A549 (cell line): Measurements from ENCODE around the gene IMP3. TPM values are rescaled to one million over a fixed set of nuclear protein-coding genes. Genes with fewer than 3 reads are reported as not detected.
A peak's percentile ranks its signal among the peaks of the same experiment; 100 is the strongest.

Source experiments
- ATAC-seq, 2 experiments: fragments of 200-7000 bp in 1 of 2; fragments of >200 bp in 1 of 2; cut with Nextera tagmentation in 1 of 2; cut with Tn5 transposase in 1 of 2; 3 replicates each; pipeline versions ENCODE4 v1.8.0 to v1.9.1; 2018 to 2020; ENCODE audit warnings: mild to moderate bottlenecking in 1 of 2, moderate library complexity in 1 of 2
- CTCF ChIA-PET: fragments of 300-600 bp; sonication (Branson Sonifier 250); formaldehyde crosslinking; extraction: SDS; loops from one replicate; lab custom pipeline; 2021; ENCODE audit warnings: antibody characterized with exemption, inconsistent platforms; lab: Yijun Ruan, JAX
- POLR2A ChIA-PET: fragments of 350-600 bp; formaldehyde crosslinking; extraction: SDS; loops from one replicate; lab custom pipeline; 2021; ENCODE audit warnings: antibody characterized with exemption, inconsistent platforms; lab: Yijun Ruan, JAX
- DNase-seq, 2 experiments: peaks; one replicate each; pipeline versions ENCODE4 v3.0.0 to v3.0.0-alpha.2; 2011 to 2016; ENCODE audit warnings: low read depth in 1 of 2, low spot score in 1 of 2
- FAIRE-seq: peaks from 2 replicates; lab custom pipeline; 2011; peaks lifted over from hg19 to GRCh38; lab: Jason Lieb, UNC
- H3K27ac ChIP-seq, 2 experiments: fragments of >200 bp; sonication (Bioruptor Twin); formaldehyde crosslinking; 3 replicates each; pipeline ENCODE4 v1.5.1; 2016 to 2017
- H3K4me1 ChIP-seq: fragments of >200 bp; sonication (Bioruptor Twin); formaldehyde crosslinking; 3 replicates; pipeline ENCODE4 v1.6.1; 2016
- H3K4me2 ChIP-seq: fragments of >200 bp; sonication (Bioruptor Twin); formaldehyde crosslinking; 3 replicates; pipeline ENCODE4 v1.6.1; 2016
- H3K4me3 ChIP-seq: fragments of >200 bp; sonication (Bioruptor Twin); formaldehyde crosslinking; 3 replicates; pipeline ENCODE4 v1.5.1; 2016
- H3K9me3 ChIP-seq: fragments of >200 bp; sonication (Bioruptor Twin); formaldehyde crosslinking; 3 replicates; pipeline ENCODE4 v1.6.1; 2016
- CBX8 ChIP-seq: fragments of 200-600 bp; sonication (generic); IDR thresholded peaks from 2 replicates; pipeline ENCODE4 v1.6.1; 2016
- CHD2 ChIP-seq: fragments of 150-350 bp; IDR thresholded peaks from 2 replicates; pipeline ENCODE4 v1.6.1; 2014; ENCODE audit warnings: low read length; ENCODE audit not compliant: partially characterized antibody
- CTCF ChIP-seq: fragments of >200 bp; sonication (Bioruptor Twin); formaldehyde crosslinking; IDR thresholded peaks from 3 replicates; pipeline ENCODE4 v1.5.1; 2016
- EHMT2 ChIP-seq: fragments of 200-600 bp; sonication (generic); IDR thresholded peaks from 2 replicates; pipeline ENCODE4 v1.6.1; 2016; ENCODE audit warnings: antibody characterized with exemption, low read depth, mild to moderate bottlenecking, moderate library complexity
- ELK1 ChIP-seq: fragments of 150-350 bp; IDR thresholded peaks from 2 replicates; pipeline ENCODE4 v1.6.1; 2014; ENCODE audit warnings: low read depth, mild to moderate bottlenecking, low read length
- GATA3 ChIP-seq: IDR thresholded peaks from 2 replicates; pipeline ENCODE4 v1.6.1; 2012; ENCODE audit warnings: borderline replicate concordance
- HMGXB4 ChIP-seq: fragments of 250-450 bp; sonication (Bioruptor Pico); IDR thresholded peaks from 2 replicates; pipeline ENCODE4 v1.5.0; 2021; ENCODE audit warnings: mild to moderate bottlenecking, moderate library complexity, borderline replicate concordance
- HOXA7 ChIP-seq: fragments of 250-450 bp; sonication (Bioruptor Pico); IDR thresholded peaks from 2 replicates; pipeline ENCODE4 v1.5.0; 2020; ENCODE audit warnings: mild to moderate bottlenecking, moderate library complexity
- HOXB13 ChIP-seq: fragments of 250-450 bp; sonication (Bioruptor Pico); IDR thresholded peaks from 2 replicates; pipeline ENCODE4 v1.5.0; 2020; ENCODE audit warnings: low read depth, mild to moderate bottlenecking, moderate library complexity
- JUNB ChIP-seq: fragments of >200 bp; sonication (Bioruptor Twin); formaldehyde crosslinking; IDR thresholded peaks from 2 replicates; pipeline ENCODE4 v1.6.1; 2016
- MAFK ChIP-seq: fragments of 450-650 bp; IDR thresholded peaks from 2 replicates; pipeline ENCODE4 v1.6.1; 2014; ENCODE audit not compliant: partially characterized antibody
- MAZ ChIP-seq: fragments of 150-350 bp; IDR thresholded peaks from 2 replicates; pipeline ENCODE4 v1.6.1; 2014; ENCODE audit warnings: antibody characterized with exemption, low read depth, low read length, borderline replicate concordance
- NFE2L2 ChIP-seq: fragments of 150-350 bp; conservative IDR thresholded peaks from 2 replicates; pipeline ENCODE4 v1.6.1; 2014; ENCODE audit warnings: low read length
- SREBF2 ChIP-seq: fragments of 450-650 bp; IDR thresholded peaks from 2 replicates; pipeline ENCODE4 v1.6.1; 2014; ENCODE audit warnings: mild to moderate bottlenecking, moderate library complexity
- TFCP2L1 ChIP-seq: fragments of 250-450 bp; sonication (Bioruptor Pico); IDR thresholded peaks from 2 replicates; pipeline ENCODE4 v1.5.0; 2021; ENCODE audit warnings: mild to moderate bottlenecking
- USF2 ChIP-seq: fragments of 450-650 bp; IDR thresholded peaks from 2 replicates; pipeline ENCODE4 v1.6.1; 2014; ENCODE audit warnings: antibody characterized with exemption
- ZSCAN20 ChIP-seq: fragments of 250-450 bp; sonication (Bioruptor Pico); IDR thresholded peaks from 2 replicates; pipeline ENCODE4 v1.8.0; 2022; ENCODE audit warnings: mild to moderate bottlenecking, moderate library complexity
- WGBS: methylation state at CpG from one replicate; pipeline ENCODE4 v1.1.6; 2017; ENCODE audit errors: missing lambda C conversion rate; 5-methylcytosine and 5-hydroxymethylcytosine counted together
- polyA plus RNA-seq, 4 experiments: library from polyadenylated mRNA; depleted of rRNA in 3 of 4; stranded (reverse); fragments of >200 nt; fragmentation: RNase III in 1 of 4; extraction: RNeasy Plus Mini Kit Qiagen cat#74134 plus additional on column Dnase treatment in 1 of 4; gene quantifications; 2 replicates in 3 of 4; 3 replicates in 1 of 4; pipeline ENCODE4 v1.2.3, GENCODE V29; 2011 to 2017

Gene IMP3
- polyA plus RNA-seq, 2 of the 4 experiments (the other 2 are of a cell fraction) = 90.0 to 94.7 TPM

GRCh38 chr15:75671730-75672602 is 31.9 kb upstream of the IMP3 start:
- no peaks in the 10 kb centered on the region for H3K9me3 ChIP-seq
- TF ChIP-seq ELK1 (no peak), MAFK (peak; percentile 90)
- H3K4me3 ChIP-seq = no peak overlapping the region
- H3K4me2 ChIP-seq = peak overlapping the region; percentile 60; the same call in 2 of the 3 replicates
- H3K4me1 ChIP-seq = peaks cover 41% of the 10 kb centered on the region
- DNase-seq (no peak), ATAC-seq (no peak), FAIRE-seq (no peak)
- WGBS = 85% methylated on average over 11 of the region's 11 CpGs
- ChIA-PET POLR2A (interaction anchor here (0.5 to 1.0 kb wide), 2 partner anchors 24 to 35 kb away, joined by 4 to 5 read pairs; partner anchors contain the start of gene SNX33), CTCF (interaction anchor here (0.7 to 23.4 kb wide), 6 partner anchors 11 to 304 kb away, joined by 3 to 394 read pairs (median 8); partner anchors contain the start of genes IMP3, PTPN9, SNUPN and SNX33)
- peak overlapping the region; percentile 23 to 78; a peak in 4 of 6 replicates for H3K27ac ChIP-seq

- DNase-seq (no peak), ATAC-seq (no peak), FAIRE-seq (no peak)
- no peak for TF ChIP-seq SREBF2
- no peak for TF ChIP-seq USF2
- TF ChIP-seq HOXB13 (CRISPR knock-in tag) = no peak
- TF ChIP-seq NFE2L2 = no peak
- no peak for TF ChIP-seq TFCP2L1 (CRISPR knock-in tag)
- no peak for TF ChIP-seq CBX8
- TF ChIP-seq HMGXB4 (CRISPR knock-in tag) = no peak
- TF ChIP-seq CTCF = no peak
- no peak for TF ChIP-seq MAZ
- no peak for TF ChIP-seq GATA3
- 80% methylated on average over 6 of the region's 6 CpGs for WGBS
- Histone ChIP-seq H3K4me3 (no peak overlapping the region), H3K9me3 (no peaks in the 10 kb centered on the region), H3K27ac (peak overlapping the region in 1 of 2 experiments; percentile 67; a peak in 3 of 6 replicates), H3K4me1 (peaks cover 62% of the 10 kb centered on the region), H3K4me2 (no peak overlapping the region; the same call in 2 of the 3 replicates)
- ChIA-PET POLR2A (interaction anchor here (1.1 kb wide), 1 partner anchor 302 kb away, joined by 4 read pairs; no protein-coding TSS in a partner anchor), CTCF (interaction anchor here (15.3 to 23.4 kb wide), 2 partner anchors 13 to 35 kb away, joined by 237 to 394 read pairs; partner anchors contain the start of genes IMP3 and SNUPN)
Observed at GRCh38 chr15:75669879-75670212, 29.8 kb upstream of the IMP3 start.

GRCh38 chr15:75669191-75669878 is 29.3 kb upstream of the IMP3 start:
- Histone ChIP-seq H3K4me3 (no peak overlapping the region), H3K4me2 (peak overlapping the region; percentile 32; the same call in 2 of the 3 replicates), H3K27ac (peak overlapping the region; percentile 12 to 67; a peak in 4 of 6 replicates)
- CTCF ChIA-PET = interaction anchor here (0.6 to 23.4 kb wide), 6 partner anchors 14 to 642 kb away, joined by 3 to 394 read pairs (median 20); partner anchors contain the start of genes IMP3, MAN2C1, SNUPN and SNX33
- FAIRE-seq = no peak
- TF ChIP-seq JUNB = no peak
- TF ChIP-seq CHD2 = no peak
- no peak for TF ChIP-seq EHMT2
- TF ChIP-seq ZSCAN20 (CRISPR knock-in tag) = no peak
- TF ChIP-seq HOXA7 (CRISPR knock-in tag) = no peak
- TF ChIP-seq, all 56 proteins: peak for 0
- no peak for ATAC-seq
- POLR2A ChIA-PET = interaction anchor here (0.8 to 1.1 kb wide), 2 partner anchors 29 to 301 kb away, joined by 4 to 5 read pairs; partner anchors contain the start of gene IMP3
- Histone ChIP-seq H3K9me3 (no peaks in the 10 kb centered on the region), H3K4me1 (peaks cover 67% of the 10 kb centered on the region)
- WGBS = 64% methylated on average over 14 of the region's 14 CpGs
- DNase-seq = peak in 1 of 2 experiments; percentile 35
